GM21786 (cell line): ENCODE results near the gene ZIC2.

Experiments used
- ATAC-seq: cut with Tn5 transposase; IDR thresholded peaks from one replicate; pipeline ENCODE4 v1.9.1; 2021; ENCODE audit not compliant: unreplicated experiment

The ZIC2 gene

DNA sequence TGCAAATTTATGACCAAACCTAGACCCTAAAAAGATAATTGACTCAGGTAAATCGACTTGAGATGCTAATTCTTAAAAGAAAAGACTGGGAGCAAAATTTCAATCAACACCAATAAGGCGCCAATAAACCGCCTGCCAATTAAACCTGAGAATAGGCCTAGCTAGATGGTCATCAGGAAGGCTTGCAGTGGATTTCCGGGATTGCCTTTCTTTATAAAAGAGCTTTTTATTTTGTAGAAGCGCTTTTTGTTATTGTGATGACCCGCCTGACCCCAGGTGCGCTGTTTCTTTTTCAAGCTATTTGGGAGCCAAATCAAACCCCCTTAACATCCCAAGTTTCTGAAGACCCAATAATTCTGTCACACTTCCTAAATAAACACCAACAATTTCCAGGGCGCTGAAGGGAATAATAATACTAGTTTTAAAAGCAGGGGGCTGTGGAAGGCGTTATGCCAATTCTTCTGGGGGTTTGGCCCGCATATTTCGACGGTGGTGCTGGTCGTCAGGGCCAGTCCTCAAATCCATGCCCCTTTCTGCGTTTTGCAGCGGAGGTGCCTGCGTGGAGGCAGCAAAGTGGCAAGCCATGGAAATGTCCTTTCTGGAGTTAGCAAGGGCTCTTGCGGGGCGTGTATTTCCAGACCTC lies 7.2 kb upstream of the ZIC2 start:
- ATAC-seq = no peak

DNA sequence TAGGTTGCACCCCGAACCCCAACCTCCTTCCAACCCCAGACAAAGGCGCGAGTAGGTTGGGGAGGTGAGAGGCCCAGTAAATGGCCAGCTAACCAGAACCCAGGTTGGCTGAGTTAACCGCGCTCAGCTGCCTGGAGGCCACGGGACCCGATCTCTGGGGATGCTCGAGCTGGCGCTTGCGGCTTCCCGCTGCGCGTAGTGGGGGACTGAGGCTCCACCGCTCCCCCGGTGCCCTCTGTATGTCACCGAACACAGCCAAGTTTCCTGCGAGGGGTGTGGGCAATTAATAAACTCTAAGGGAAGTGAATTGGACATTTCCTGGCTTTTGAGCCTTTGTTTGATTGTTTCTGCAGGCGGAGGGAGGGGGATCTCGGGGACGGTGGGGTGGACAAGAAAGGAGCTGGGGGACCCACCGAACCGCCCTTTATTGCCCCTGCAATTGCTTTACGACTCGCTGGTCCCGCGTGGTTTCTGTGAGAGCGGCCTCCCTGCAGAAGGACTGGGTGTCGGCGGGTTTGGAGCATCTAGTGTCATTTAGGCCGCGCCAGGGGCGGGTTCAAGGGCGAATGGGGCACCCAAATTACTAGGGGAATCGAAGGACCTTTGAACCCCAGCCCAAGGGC lies 6.5 kb upstream of the ZIC2 start:
- no peak for ATAC-seq

DNA sequence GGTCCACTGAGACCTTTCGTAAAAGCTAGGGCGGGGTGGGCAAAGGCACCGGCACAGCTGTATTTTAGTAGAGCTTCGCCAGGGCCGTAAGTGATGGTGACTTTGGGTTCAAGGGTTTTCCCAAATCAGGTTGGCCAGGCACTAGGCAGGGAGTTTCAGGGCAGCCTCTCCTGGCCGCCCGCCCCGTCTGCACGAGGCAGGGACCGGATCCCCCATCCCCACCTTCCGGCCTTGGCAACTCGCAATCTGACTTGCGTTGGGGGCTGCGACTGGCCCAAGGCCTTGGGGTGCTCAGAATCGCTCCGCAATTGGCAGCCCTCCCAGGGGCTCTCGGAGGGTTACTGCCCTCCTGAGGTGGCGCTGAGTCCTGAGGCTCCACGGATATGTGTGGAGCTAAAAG lies 6.0 kb upstream of the ZIC2 start:
- ATAC-seq = no peak

DNA sequence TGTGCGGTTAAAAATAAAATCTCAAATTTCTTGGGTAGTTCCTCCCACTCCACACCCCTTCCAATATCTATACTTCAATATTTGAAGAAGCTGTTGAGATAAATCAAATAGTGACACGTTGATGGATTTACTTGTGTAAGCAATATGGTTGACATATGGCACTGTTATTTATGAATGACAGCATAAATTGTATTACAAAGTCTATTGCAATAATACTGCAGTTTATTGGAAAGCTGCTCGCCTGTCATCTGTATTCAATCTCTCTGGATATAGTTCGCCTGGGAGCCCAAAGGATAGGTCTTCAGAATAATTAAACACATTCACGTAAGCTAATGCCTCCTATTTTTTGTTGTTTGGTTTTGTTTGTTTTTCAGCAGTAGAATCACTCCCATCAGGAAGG lies 5.0 kb upstream of the ZIC2 start:
- ATAC-seq = no peak

DNA sequence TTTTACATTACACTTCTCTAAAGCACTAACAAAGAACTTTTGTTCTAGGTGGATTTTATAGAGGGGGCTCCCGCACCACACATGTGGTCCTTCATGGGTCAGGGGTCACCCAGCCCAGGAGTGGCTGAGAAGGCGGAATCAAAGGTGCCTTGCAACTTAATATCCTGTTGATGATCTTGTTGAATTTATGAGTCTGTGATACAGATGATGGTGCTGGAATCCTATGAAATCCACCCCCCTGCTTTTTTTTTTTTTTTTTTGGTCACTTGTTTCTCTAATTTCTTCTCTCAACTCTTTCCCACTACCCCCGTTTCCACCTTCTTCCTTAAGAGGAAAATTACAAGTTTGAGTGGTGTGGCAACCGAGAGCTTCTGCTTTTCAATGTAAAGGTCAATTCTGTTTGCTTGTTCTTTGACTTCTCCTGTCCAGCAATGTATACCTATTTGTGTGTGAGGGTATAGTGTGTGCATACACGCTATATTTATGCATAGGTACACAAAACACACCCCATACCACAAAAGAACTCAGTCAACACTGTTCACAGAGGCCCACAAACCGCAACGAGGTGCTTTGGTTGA lies 4.2 kb upstream of the ZIC2 start:
- ATAC-seq = no peak

DNA sequence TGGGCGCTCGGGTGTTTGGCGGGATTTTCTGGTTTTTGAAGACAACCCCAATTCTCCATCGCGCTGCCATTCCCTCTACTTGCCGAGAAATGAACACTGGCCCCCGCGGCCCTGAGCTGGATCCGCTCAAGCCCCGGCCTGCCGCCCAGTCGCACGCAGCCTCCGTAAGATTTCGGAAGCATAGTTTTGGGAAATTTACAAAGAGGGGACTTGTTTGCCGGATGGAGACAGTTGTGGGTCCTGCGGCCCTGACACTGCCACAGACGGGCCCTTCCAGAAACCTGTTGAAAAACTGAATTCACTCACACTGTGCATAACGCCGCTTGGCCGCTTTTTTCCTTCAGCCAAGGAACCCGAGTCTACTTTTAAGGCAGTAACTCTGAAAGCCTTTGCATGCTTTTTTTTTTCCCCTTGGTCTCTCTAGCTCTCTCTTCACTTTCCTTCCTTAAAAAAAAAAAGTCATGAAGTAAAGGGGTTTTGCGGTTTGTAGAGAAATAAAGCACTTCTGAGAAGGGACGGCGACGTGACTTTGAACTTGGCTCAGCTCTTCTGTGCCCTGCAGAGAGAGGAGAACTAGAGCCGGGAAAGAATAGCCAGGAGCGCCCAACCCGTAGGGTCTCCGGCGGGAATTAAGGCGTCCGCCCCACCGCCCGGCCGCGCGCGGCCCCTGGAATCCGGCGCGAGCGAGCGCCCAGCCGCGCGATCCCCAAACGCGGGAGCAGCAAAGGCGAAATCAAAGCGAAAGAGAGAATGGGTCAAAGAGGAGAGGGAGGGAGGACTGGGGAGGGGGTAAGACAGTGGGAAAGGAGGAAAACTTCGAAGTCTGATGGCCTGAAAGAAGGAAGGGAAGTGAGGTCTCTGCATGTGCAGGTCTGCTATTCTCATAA lies 3.4 kb upstream of the ZIC2 start:
- ATAC-seq = no peak

DNA sequence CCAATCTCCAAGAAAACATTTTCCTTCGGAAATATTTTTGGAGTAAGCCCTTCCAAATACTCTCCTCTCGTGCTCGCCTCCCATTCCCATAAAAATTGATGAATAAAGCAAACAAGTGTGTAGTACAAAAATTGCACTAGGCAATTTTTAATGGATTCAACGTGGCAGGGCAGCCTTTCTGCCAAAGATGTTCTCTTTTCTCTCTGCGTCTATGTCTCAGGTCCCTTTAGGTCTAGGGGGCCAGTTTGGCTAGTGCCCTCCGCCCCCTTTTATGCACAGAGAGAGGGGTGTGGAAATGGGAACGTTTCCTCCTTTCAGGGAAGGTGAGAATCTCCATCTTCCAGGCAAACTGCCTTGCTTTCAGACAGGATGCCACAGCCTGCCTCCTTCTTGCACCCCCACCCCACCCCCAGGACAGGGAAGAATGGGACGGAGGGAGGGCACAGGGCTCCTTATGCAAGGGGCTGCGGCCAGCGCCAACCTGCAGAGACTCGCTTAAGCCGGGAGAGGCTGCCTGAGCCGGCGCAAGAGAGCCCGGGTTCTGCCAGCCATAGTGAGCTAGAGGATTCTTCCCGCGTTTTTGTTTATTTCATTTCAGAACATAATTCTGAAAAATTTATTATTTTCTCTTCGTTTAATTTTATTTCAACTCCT lies 2.7 kb upstream of the ZIC2 start:
- no peak for ATAC-seq

DNA sequence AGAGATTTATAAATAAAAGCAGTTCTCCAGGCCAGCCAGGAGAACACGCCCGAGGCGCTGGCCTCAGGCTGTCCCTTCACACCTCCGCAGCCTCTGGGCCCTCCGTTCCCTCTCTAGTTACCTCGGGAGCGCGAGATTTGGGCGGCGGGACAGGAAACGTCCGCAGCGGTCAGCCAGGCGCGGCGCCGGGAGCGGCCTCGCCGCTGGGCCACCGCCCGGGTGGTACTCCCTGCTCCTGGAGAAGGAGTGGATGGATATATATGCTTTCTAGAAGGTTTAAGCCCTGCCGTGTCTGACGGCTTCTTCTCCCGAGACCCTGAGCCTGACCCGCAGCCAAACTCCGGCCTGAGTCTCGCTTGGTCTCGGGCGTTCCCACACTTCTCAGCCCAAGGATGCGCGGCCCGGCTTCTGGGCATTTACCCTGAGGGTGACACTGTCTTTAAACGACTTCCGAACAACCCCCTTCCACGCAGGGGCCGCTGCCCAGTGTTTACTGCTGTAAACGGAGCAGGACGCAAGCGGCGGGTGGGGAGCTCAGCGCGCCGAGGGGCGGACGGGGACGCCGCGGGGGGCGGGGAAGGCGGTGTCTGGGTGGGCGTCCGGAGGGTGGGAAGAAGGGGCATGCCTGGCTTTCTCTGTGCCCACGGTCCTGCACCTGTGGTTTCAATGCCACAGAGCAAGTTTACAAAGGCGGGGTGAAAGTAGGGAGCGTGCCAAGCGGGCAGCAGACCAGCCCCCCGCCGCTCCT lies 2.0 kb upstream of the ZIC2 start:
- ATAC-seq = no peak

DNA sequence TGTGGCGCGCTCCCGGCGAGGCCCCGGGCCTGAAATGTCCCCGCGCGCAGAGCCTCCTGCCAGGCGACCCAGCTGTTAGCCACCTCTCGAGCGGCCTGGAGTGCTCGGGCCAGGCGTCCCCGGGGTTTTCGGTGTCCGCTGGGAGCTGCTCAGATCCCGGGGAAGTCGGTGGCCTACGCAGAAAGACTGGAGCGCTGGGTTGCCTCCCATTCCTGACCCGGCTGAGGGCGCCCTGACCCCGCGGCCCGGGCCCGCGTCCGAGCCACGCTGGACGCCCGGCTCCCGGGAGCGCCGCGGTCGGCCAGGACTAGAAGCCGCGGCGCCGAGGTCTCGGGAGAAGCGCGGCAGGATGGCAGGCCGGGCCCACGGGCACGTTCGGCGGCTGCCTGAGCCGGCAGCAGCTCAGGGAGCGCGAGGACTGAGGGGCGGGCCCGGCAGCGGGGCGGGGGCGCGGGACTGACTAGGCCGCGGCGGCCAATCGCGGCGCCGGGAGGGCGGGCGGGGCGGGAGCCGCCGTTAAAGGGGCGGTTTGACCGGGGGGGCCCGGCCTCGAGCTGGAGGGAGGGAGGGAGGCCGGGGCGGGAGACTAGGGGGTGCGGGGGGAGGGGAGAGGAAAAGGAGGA lies 1.3 kb upstream of the ZIC2 start:
- ATAC-seq = no peak

DNA sequence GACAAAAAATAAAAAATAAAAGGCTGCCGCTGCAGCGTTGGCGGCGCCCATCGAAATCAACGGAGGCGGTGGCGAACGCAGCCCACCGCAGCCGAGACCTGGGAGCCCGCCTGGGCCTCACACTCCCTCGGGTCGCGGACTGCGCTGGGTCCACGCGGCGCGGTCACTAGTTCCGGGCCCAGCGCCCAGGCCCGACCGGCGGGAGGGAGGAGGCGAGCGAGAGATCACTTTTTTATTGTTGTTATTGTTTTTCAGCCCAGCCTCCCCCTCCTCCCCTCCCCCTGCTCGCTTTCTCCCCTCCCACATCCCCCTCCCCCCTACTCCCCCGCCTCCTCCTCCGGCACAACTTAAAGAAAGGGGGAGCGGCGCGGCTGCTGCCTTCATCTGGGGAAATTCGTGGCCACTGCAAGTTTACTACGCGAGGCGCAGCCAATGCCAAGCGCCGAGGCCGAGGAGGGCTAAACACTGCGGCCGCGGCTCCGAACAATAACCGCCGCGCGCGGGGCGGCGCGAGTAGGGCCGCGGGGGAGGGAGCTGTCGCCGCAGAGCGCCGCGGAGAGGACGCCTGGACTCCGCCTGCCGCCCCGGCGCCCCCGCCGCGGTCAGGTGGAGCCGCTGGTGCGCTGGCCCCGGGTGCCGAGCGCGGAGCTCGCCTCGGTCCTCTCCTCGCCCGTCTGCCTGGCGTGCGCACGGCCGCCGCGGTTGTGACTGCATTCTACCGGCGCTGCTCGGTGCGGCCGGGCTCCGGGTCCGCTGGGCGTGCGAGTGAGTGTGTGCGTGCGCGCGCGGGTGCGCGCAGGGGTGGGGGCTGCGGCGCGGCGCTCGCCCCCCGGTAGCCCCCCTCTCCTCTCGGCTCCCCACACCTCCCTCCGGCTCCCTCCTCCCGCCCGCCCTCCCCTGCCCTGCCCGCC lies 505 bp upstream of the ZIC2 start:
- no peak for ATAC-seq

DNA sequence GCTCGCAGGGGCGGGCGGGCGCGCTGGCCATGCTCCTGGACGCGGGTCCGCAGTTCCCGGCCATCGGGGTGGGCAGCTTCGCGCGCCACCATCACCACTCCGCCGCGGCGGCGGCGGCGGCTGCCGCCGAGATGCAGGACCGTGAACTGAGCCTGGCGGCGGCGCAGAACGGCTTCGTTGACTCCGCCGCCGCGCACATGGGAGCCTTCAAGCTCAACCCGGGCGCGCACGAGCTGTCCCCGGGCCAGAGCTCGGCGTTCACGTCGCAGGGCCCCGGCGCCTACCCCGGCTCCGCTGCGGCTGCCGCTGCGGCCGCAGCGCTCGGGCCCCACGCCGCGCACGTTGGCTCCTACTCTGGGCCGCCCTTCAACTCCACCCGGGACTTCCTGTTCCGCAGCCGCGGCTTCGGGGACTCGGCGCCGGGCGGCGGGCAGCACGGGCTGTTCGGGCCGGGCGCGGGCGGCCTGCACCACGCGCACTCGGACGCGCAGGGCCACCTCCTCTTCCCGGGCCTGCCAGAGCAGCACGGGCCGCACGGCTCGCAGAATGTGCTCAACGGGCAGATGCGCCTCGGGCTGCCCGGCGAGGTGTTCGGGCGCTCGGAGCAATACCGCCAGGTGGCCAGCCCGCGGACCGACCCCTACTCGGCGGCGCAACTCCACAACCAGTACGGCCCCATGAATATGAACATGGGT lies 599 bp downstream of the ZIC2 start:
- no peak for ATAC-seq

DNA sequence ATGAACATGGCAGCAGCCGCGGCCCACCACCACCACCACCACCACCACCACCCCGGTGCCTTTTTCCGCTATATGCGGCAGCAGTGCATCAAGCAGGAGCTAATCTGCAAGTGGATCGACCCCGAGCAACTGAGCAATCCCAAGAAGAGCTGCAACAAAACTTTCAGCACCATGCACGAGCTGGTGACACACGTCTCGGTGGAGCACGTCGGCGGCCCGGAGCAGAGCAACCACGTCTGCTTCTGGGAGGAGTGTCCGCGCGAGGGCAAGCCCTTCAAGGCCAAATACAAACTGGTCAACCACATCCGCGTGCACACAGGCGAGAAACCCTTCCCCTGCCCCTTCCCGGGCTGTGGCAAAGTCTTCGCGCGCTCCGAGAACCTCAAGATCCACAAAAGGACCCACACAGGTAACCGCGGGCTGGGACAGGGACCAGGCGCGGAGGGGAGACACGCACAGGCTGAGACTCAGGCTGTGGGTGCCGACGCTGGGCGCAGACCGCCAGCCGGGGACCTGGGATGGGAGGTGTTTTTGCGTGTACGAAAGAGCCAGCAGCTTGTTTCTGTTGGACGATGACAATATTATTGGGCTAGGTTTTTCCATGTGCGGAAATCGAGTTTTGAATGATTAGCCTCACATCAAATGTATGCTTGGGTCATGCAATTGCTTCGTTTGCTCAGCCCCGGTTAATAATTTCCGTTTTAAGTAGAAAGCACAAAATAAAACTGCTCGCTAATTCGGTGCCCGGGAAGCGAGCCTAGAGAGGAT lies 1.3 kb downstream of the ZIC2 start:
- ATAC-seq = no peak

DNA sequence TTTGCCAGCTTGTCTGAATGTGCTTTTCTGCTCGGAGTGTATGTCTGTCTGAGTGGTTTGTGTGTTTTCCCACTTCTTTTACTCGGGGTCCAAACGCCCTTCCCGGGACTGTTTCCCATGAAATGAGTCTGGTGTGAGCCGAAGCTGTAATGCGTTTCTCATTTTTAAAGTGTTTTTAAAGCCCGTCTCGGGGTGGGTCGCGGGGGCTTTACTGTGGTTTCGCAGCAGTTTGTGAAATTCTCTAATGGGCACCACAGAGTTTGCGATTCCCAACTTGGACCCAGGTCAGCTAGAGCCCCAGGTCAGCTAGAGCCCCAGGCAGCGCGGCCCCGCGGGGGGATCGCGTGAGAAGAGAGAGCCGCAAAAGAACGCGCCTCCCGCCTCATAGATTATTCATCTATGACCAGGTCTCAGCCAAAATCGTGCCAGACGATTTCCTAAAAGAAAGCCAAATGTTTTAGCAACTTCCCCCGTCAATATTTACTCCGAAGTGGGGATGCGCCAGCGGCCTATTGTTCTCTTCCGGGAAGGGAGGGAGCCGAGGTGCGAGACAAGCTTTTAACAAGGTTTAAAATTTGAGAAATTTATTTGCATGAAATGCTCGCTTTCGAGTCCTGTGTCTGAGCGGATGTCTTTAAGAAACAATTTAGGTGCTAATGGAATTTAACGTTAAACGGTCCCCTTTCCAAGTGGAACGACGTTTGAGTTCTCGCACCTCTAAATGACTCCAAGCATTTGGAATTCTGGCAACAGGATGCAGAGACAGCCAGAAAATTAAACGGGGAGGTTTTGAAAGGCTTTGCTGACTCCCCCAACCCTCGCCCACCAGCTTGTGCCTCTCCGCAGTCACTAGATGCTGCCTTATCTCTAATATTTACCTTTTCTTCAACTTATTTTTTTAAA lies 2.2 kb downstream of the ZIC2 start:
- ATAC-seq = no peak

DNA sequence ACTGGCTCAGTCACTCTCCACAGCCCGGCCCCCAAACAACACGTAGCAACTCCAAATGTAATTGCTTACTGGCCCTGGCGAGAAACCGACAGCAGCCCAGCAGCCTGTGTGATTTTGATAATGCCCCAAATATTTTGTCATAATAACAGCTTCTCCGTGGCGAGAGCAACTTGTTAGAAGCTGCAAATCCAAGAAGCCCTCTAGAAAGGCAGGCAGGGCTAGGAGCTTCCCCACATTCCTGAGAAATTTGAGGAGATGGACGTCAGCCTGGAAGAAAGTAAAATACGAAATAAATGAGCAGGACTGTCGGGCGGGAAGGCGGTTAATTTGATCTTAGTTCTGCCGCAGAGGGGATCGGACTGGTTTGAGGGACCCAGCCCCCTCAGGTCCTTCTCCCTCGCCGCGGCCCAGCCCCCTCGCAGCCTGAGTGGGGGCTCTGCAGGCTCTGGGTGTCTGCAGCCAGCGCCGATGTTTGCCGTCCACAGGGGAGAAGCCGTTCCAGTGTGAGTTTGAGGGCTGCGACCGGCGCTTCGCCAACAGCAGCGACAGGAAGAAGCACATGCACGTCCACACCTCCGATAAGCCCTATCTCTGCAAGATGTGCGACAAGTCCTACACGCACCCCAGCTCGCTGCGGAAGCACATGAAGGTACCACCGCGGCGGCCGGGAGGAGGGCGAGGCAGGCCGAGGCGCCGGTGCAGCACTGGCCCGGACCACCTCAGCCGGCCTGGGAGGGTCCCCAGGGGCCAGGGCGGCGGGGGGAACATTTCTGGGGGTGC lies 3.1 kb downstream of the ZIC2 start:
- ATAC-seq = no peak

DNA sequence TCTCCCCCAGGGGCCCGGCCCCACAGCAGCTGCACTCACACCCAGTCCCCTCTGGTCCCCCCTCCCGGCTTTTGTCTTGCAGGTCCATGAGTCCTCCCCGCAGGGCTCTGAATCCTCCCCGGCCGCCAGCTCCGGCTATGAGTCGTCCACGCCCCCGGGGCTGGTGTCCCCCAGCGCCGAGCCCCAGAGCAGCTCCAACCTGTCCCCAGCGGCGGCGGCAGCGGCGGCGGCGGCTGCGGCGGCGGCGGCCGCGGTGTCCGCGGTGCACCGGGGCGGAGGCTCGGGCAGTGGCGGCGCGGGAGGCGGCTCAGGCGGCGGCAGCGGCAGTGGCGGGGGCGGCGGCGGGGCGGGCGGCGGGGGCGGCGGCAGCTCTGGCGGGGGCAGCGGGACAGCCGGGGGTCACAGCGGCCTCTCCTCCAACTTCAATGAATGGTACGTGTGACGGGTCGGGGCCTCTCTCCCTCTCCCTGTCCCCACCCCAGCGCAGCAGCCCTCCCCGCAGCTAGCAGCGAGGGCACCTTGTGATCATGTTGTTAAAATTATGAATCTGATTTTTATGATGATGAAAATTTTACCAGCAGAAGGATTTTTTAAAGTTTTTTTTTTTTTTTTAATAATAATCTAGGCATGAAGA lies 3.8 kb downstream of the ZIC2 start:
- no peak for ATAC-seq
